ENCODE measurements around the gene AGTR1.

The AGTR1 gene

GRCh38 chr3:148740291-148740690 lies 42.6 kb downstream of the AGTR1 start:
- Histone ChIP-seq H3K27me3 (ENCODE audit: control insufficient read depth, low read length) (no peaks in the 10 kb centered on the region), H3K79me2 (ENCODE audit: control insufficient read depth, low read length) (no peaks in the 10 kb centered on the region), H3K4me1 (ENCODE audit: control insufficient read depth, low read length) (no peaks in the 10 kb centered on the region), H3K9me2 (replicated peaks; ENCODE audit: control insufficient read depth, low read length) (no peaks in the 10 kb centered on the region), H3F3A (ENCODE audit: control insufficient read depth, insufficient read depth) (no peaks in the 10 kb centered on the region), H3K9me3 (ENCODE audit: control insufficient read depth, insufficient read depth, low read length) (no peaks in the 10 kb centered on the region), H4K20me1 (ENCODE audit: control insufficient read depth, insufficient read depth, low read depth, low read length) (no peaks in the 10 kb centered on the region), H3K4me3 (ENCODE audit: low read length) (no peak overlapping the region), H3K4me2 (ENCODE audit: low read length) (no peak overlapping the region), H3K27ac (ENCODE audit: low read depth, low read length) (no peak overlapping the region), H3K36me3 (ENCODE audit: control insufficient read depth, low read length) (no peaks in the 10 kb centered on the region)
- TF ChIP-seq CTCF (IDR thresholded peaks at IDR 0.05; ENCODE audit: low read depth, low read length, poor library complexity, severe bottlenecking) (no peak), EZH2phosphoT487 (IDR thresholded peaks at IDR 0.05; ENCODE audit: borderline replicate concordance, low read length) (no peak)

GRCh38 chr3:148741219-148741618 lies 43.5 kb downstream of the AGTR1 start:
- no peaks in the 10 kb centered on the region for H3K9me3 ChIP-seq (ENCODE audit: control insufficient read depth, insufficient read depth, low read length)
- no peak overlapping the region for H3K27ac ChIP-seq (ENCODE audit: low read depth, low read length)
- no peak for TF ChIP-seq CTCF (IDR thresholded peaks at IDR 0.05; ENCODE audit: low read depth, low read length, poor library complexity, severe bottlenecking)
- TF ChIP-seq EZH2phosphoT487 (IDR thresholded peaks at IDR 0.05; ENCODE audit: borderline replicate concordance, low read length) = no peak
- no peaks in the 10 kb centered on the region for H3K79me2 ChIP-seq (ENCODE audit: control insufficient read depth, low read length)
- H3F3A ChIP-seq (ENCODE audit: control insufficient read depth, insufficient read depth) = no peaks in the 10 kb centered on the region
- no peaks in the 10 kb centered on the region for H3K4me1 ChIP-seq (ENCODE audit: control insufficient read depth, low read length)
- H3K9me2 ChIP-seq (replicated peaks; ENCODE audit: control insufficient read depth, low read length) = no peaks in the 10 kb centered on the region
- H3K4me2 ChIP-seq (ENCODE audit: low read length) = no peak overlapping the region
- no peaks in the 10 kb centered on the region for H3K27me3 ChIP-seq (ENCODE audit: control insufficient read depth, low read length)
- H3K36me3 ChIP-seq (ENCODE audit: control insufficient read depth, low read length) = no peaks in the 10 kb centered on the region
- no peaks in the 10 kb centered on the region for H4K20me1 ChIP-seq (ENCODE audit: control insufficient read depth, insufficient read depth, low read depth, low read length)
- H3K4me3 ChIP-seq (ENCODE audit: low read length) = no peak overlapping the region

- no peak overlapping the region for H3K27ac ChIP-seq (ENCODE audit: low read depth, low read length)
- no peaks in the 10 kb centered on the region for H3F3A ChIP-seq (ENCODE audit: control insufficient read depth, insufficient read depth)
- no peak overlapping the region for H3K4me2 ChIP-seq (ENCODE audit: low read length)
- no peaks in the 10 kb centered on the region for H3K36me3 ChIP-seq (ENCODE audit: control insufficient read depth, low read length)
- H3K9me3 ChIP-seq (ENCODE audit: control insufficient read depth, insufficient read depth, low read length) = no peaks in the 10 kb centered on the region
- H3K79me2 ChIP-seq (ENCODE audit: control insufficient read depth, low read length) = no peaks in the 10 kb centered on the region
- H3K4me1 ChIP-seq (ENCODE audit: control insufficient read depth, low read length) = no peaks in the 10 kb centered on the region
- no peaks in the 10 kb centered on the region for H3K9me2 ChIP-seq (replicated peaks; ENCODE audit: control insufficient read depth, low read length)
- H3K4me3 ChIP-seq (ENCODE audit: low read length) = no peak overlapping the region
- TF ChIP-seq CTCF (IDR thresholded peaks at IDR 0.05; ENCODE audit: low read depth, low read length, poor library complexity, severe bottlenecking) (no peak), EZH2phosphoT487 (IDR thresholded peaks at IDR 0.05; ENCODE audit: borderline replicate concordance, low read length) (no peak)
- no peaks in the 10 kb centered on the region for H3K27me3 ChIP-seq (ENCODE audit: control insufficient read depth, low read length)
- no peaks in the 10 kb centered on the region for H4K20me1 ChIP-seq (ENCODE audit: control insufficient read depth, insufficient read depth, low read depth, low read length)
These were observed 44.4 kb downstream of the AGTR1 start for GRCh38 chr3:148742118-148742517.

GRCh38 chr3:148746053-148746452 lies 48.4 kb downstream of the AGTR1 start:
- Histone ChIP-seq H3K79me2 (ENCODE audit: control insufficient read depth, low read length) (no peaks in the 10 kb centered on the region), H3K9me3 (ENCODE audit: control insufficient read depth, insufficient read depth, low read length) (no peaks in the 10 kb centered on the region), H3F3A (ENCODE audit: control insufficient read depth, insufficient read depth) (no peaks in the 10 kb centered on the region), H3K27ac (ENCODE audit: low read depth, low read length) (no peak overlapping the region), H3K4me2 (ENCODE audit: low read length) (no peak overlapping the region), H3K4me3 (ENCODE audit: low read length) (no peak overlapping the region), H3K27me3 (ENCODE audit: control insufficient read depth, low read length) (no peaks in the 10 kb centered on the region), H3K4me1 (ENCODE audit: control insufficient read depth, low read length) (no peaks in the 10 kb centered on the region), H4K20me1 (ENCODE audit: control insufficient read depth, insufficient read depth, low read depth, low read length) (no peaks in the 10 kb centered on the region), H3K9me2 (replicated peaks; ENCODE audit: control insufficient read depth, low read length) (no peaks in the 10 kb centered on the region), H3K36me3 (ENCODE audit: control insufficient read depth, low read length) (no peaks in the 10 kb centered on the region)
- TF ChIP-seq CTCF (IDR thresholded peaks at IDR 0.05; ENCODE audit: low read depth, low read length, poor library complexity, severe bottlenecking) (no peak), EZH2phosphoT487 (IDR thresholded peaks at IDR 0.05; ENCODE audit: borderline replicate concordance, low read length) (no peak)

All from DOHH2 (cell line).